HG02642 (cell line): Measurements from ENCODE around the gene SLC66A1.

Experiments used
- ATAC-seq: cut with Tn5 transposase; IDR thresholded peaks from one replicate; pipeline ENCODE4 v1.9.1; 2021; ENCODE audit warnings: mild to moderate bottlenecking; ENCODE audit not compliant: unreplicated experiment, poor library complexity

Gene SLC66A1

DNA sequence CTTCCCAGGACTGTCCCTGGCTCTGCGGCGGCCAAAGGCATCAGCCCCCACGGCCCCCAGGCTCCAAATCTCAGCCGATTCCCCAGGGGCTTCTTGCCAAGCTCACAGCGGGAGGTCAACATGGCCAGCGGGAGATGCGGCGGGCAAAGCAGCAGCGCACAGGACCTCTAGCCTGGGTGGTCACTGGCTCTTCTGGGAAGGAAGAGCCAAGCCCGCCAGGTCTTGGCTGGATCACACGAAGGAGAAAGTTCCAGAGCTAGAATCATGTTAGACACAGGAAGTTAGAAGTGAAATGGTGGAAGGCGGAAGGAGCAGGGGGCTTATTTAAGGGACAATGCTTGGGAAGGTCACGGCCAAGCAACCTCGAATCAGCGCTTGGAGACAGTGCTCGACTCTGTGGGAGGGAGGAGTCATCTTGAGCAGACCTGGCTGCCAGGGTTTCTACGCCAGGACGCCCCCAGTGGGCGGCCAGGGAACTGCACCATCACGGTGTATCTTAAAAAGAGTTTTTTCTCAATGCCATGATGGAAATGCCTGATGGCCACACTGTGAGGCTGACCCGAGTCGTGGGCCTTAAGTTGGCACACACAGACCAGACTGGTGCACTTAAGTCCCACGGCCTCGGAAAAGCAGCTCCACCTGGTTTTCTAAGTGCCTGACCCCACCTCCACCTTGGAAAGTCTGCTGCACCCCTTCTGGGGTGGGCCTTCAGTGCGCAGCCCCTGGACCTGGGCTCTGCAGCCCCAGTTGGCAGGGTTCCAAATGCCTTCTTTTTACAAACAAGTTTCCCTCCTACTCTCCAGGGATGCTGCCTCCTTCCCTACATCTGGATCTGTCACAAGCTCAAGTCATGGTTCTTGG lies 29.3 kb downstream of the SLC66A1 start:
- no peak for ATAC-seq

DNA sequence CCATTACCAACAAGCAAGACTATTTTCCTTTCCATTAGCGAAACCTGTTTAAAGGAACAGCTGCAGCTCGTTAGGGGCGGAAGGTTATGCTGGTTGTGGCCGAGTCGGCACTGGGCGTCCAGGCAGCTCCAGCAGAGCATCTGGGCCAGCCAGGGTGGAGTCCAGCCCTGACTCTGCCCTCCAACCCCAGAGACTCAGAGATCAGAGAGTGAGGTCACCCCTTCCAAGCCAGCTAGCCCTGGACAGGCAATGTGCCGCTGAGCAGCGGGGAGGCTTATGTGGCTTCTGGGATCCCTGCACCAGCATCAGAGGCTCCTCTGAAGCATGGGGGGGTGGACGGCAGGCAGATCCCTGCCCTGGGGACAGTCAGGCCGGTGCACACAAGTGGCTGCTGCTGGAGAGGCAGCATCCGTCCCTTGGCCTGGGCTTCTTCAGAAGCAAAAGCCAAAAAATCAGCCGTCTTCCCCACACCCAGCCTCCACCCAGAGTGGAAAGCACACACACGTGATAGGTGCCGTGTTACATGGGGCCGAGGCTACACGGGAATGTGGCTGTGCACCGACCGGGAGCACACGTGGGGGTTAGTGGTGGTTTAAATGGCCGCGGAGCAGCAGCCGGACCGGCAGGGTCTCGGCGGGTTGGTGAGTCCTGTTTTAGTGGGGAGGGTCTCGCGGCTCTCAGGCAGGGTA lies 30.1 kb downstream of the SLC66A1 start:
- ATAC-seq: no peak

DNA sequence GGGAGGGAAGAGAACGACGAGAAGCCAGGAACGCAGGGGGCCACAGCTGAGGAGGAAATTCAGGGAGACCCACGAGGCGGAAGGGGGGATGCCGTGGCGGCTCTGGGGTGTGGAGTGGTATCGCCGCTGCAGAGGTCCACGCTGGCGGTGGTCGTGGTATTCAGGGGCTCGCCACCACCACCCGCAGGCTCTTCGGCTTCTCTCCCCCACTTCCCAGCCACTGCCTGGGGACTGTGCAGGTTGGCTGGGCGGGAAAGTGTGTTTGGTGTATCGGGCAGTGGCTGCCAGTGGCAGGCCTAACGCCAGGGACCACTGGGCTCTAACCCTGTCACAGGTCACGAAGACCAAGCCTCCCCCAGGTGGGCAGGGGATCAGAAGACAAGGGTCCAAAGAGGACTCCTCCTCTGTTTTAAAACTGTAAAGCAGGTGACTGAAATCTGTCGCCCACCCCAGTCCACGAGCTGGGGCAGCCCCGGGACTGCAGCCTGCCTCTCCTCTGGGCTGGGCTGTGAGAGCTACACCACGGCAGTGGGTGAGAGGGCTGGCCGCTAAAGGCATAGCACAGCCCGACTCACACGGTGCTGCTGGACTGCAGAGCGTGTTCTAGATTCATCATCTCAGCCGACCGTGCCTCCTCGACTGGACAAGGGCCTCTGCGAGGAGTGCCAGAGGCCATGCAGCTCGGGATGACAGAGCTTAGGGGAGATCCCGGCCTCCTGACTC lies 30.9 kb downstream of the SLC66A1 start:
- ATAC-seq: no peak

DNA sequence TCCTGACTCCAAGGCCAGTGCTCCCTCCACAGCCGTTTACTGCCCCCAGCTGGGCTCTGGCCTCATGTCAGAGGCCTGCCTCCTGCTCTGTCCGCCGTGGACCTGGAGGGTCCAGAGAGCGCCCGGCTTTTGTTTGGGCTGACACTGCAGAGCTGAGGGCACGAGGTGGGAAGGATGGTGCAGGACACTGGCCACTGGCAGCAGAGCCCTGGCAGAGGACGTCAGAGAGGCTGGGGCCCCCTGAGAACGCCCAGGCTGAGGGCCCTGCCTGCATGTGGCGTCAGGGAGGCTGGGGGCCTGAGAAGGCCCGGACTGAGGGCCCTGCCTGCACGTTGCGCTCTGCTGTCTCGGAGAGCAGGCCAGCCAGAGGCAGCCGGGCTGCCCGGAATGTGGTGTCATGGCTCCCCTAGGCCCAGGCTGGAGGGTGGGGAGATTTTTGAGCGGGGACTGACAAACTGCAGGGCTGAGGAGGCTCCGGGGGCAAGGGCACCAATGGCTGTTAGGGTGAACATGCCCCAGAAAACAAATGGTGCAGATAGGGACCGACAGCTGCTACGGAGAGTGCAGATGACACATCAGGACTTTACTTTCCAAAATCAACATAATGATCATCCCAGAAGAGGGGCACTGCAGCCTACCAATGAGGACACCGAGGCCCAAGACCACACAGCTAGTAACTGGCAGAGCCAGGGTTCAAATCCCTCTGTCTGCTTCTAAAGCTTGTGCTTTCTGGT lies 31.7 kb downstream of the SLC66A1 start:
- no peak for ATAC-seq

DNA sequence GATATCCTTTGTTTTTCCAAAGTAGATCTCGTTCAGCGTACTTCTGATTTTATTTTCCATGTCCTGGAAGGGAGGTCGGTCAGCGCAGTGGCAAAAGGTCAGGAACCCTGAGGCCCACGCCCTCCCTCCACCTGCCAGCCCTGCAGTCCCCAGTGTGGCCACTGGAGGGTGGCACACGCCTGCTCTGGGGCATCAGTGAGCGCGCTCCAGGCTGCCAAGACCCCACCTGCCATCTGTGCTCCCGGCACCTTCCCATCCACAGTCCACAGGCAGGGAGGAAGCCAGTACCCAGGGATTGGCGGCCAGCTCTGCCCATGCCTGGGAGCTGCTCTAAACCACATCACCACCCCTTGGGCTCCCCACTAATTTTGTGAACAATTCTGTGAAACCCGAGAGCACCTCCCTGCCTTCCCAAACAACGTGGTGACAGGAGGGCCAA lies 32.3 kb downstream of the SLC66A1 start:
- no peak for ATAC-seq

DNA sequence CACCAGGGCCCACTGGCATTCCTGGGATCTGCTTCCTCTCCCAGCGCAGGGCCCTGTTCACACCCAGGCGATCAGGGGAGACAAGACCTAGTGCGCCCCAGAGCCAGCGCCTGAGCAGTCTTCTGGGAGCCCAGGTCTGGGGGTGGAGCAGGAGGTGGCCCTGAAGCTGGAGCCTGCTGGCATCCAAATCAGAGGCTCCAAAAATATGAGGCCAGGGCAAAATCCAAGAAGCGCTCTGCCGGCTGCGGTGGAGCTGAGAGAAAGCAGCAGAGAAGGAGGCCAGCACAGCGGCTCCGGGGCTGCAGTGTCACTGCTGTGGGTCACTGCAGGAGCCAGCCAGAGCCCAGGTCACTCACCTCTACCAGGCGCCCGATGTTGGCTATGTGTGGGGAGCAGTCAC lies 32.7 kb downstream of the SLC66A1 start:
- no peak for ATAC-seq

DNA sequence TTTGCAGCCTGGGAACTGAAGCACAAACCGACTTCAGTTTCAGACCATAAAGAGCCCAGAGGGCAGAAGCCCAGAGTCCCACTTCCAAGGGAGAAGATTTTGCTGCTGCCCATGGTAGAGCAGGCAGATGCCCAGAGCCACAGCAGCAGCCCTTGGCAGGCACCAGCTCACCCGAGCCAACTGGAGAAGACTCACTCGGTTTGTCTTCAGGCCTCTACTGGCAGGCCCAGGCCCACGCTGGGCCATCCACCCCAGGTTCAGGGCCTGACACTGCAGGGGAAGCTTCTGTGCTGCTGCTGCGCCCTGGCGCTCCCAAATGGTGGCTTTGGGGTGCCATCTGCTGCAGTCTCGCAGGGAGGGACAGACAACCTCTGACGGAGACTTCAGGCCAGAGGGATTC lies 33.3 kb downstream of the SLC66A1 start:
- ATAC-seq: no peak

DNA sequence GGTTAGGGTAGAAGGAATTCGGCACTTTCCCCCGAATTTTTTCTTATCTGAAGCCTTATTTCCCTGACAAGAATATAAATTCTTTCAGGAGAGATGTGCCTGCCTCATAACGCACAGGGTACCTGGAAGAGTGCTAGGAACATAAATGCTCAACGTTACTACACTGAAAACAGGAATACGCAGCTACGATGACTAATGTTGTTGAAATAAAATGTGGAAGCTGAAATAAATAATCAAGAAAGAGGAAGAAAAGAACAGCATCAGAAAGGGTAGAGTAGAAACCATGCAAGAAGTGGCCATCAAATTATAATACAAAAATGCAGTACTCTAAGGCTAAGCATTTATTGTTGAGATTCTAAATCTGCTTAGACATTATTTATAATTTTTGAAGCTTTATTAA lies 33.9 kb downstream of the SLC66A1 start:
- ATAC-seq: no peak

DNA sequence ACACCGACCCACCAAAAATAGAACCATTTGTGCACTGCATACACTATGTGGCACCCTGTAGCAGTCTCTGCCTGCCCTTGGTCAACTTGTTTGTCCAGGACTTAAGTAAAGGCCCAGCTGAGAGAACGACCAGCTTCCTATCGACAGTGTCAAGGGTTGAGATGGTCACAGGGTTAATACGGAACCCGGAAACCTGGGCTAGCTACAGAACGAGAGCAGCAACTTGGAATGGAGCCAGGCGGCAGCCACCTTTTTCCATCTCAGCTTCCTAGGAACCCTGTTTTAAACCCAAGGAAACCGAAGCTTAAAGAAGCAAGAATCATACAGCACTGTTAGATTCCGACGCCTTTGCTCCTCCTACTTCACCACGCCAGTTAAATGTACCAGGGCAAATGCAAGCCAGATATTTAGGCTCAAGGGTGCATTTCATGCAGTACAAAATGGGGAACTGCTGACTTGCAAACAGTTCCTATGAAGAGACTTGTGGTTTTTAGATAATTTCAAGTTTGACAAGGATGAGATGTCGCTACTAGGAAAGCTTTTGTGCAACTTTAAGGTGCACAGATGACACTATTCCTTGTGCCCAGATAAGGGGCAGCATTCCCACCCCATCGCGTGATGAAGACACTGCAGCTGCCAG lies 35.5 kb downstream of the SLC66A1 start:
- no peak for ATAC-seq

DNA sequence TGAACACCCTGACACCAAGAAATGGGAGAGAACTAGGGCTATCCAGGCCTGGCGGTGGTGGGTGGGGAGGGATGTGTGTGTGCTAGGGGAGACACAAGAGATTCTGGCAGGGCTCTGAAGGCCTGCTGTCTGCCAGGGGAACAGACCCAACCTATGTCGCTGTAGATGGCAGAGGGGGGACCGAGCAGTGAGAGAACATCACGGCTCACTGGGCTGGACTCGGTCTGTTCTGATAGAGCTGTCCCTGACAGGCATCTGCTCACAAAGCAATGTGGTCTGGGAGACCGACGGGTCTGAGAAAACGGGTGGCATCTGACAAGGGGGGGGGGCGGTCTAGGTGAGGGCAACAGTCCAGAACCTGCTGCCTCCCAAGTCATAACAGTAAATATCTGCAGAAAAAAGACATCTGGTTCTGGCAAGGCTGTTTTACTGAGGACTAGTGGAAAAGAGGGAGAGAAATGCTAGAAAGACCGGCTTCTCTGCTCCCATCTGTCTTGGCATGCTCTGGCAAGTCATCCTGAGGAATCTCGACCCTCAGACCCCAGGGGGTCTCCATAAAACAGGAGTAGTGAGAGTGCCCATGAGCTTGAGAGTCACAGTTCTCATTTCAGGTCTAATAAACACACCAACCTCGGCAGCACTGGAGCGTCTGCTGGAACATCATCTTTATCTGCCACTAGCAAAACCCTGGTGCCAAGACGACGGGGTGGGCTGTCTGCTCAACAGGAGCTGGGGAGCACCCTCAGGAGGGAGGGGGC lies 36.5 kb downstream of the SLC66A1 start:
- ATAC-seq: no peak

DNA sequence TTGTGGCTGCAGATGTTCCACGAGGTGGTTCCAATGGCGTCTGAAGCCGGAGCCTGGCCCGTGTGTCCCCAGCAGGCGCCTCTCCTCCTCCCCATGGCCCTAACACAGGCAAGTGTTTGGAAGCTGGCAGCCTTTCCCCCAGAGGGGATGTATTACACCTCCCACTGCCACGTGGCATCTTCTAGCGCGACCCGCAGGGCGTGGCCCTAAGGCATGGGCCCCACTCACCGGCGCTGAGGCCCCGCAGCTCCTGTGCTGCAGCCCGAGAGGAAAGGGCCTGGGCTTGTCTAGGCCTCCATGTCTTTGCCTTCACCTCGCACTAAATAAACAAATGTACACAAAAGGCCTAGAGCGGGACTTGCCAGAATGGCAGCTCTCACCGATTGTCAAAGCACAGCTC lies 37.9 kb downstream of the SLC66A1 start:
- no peak for ATAC-seq

DNA sequence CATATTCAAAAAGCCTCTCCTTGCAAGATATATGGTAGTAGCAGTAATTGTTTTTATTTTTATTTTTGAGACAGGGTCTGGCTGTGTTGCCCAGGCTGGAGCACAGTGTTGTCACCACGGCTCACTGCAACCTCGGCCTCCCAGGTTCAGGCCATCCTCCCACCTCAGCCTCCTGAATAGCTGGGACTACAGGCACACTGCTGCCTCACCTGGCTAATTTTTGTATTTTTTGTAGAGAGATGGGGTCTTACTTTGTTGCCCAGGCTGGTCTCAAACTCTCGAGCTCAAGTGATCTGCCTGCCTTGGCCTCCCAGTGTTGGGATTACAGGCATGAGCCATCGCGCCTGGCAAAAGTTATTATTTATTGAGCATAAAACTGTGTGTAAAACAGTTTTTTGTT lies 38.4 kb downstream of the SLC66A1 start:
- no peak for ATAC-seq

DNA sequence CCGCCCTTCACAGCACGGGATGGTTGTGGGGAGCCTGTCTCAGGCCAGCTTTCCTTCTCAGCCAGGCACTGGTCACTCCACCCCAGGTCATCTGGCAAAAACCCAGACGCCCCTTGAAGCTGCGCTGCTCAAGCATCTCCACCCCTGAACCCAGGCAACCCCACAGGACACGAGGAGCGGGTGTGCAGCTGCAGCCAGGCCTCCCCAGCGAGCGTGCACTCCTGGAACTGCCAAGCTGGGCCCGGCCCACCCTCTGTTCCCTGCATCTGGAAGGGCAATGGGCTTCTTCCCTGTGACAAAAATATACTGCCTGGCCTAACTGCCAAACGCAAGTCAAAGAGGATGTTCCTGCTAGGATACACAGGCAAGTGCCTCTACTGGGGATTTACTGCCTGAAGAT lies 39.7 kb downstream of the SLC66A1 start:
- ATAC-seq: no peak

DNA sequence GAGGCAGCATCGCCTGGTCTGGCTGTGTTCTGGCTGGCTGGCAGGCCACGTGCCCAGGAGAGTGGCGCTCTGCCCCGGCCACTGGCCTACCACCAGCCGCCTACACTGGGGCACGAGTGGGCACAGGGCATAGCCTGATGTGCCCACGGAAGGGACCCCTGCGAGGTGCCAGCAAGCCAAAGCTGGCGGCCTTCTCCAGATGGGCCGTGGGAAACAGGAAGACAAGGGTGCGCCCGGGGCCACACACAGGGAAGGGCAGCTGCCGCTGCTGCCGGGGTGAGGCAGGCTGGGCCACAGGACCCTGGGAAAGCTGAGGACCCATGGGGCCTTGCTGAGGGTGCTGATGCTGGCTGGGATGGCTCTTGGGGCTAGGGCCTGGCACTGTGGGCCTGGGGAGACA lies 40.7 kb downstream of the SLC66A1 start:
- ATAC-seq: no peak

DNA sequence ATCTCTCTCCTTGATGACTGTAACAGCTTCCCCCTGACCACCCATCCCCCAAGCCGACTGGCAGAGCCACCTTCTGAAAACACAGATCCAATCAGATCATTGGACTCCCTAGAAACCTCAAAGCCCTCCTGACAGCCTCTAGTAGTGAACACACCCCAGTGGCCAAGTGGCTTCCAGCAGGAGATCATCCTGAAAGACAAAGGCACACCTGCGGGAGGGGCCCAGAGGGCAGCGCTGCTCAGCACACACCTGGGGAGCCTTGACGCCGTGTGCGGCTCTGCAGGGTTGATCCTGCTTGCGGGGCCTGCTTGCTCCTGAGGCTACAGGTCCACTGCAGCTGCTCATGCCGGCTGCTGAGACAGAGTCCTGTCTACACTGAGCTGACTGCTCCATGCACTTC lies 41.5 kb downstream of the SLC66A1 start:
- no peak for ATAC-seq

DNA sequence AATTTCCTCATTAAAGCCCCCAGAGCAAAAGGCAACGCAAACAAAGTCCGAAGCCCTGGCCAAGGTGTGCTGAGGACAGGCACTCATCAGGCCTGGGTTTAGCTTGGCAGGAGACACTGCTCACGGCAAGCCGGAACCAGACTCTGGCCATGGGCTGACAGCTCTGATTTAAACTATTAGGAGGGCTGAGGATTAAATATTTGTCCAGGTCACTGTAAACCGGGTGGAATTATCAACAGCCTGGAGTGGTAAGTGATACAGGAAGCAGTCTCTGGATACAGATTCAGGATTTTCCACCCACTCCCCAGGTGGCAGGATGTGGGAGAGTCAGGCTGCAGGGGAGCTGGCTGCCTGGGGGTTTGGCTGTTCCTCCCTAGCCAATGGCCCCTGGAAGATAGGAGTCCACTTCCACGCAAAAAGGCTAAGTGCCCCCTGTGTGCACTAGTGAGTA lies 42.4 kb downstream of the SLC66A1 start:
- ATAC-seq: no peak

DNA sequence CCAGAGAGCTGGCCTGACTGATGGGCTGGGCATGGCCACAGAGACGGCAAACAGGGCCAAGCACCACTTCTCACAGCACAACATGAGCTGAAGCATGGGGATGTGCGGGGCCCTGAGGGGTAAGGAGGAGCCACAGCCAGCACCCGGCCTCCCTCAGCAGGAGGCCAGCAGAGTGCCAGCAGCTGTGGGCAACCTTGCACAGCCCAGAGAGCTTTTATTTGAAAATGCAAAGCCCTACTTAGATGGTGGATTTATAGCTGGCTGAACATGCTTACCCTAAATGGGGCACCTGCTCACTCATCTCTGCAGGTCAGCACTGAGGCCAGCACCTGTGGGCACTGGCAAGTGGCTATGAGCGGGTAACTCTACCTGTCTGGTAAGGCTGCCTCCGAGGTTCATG lies 44.1 kb downstream of the SLC66A1 start:
- no peak for ATAC-seq

DNA sequence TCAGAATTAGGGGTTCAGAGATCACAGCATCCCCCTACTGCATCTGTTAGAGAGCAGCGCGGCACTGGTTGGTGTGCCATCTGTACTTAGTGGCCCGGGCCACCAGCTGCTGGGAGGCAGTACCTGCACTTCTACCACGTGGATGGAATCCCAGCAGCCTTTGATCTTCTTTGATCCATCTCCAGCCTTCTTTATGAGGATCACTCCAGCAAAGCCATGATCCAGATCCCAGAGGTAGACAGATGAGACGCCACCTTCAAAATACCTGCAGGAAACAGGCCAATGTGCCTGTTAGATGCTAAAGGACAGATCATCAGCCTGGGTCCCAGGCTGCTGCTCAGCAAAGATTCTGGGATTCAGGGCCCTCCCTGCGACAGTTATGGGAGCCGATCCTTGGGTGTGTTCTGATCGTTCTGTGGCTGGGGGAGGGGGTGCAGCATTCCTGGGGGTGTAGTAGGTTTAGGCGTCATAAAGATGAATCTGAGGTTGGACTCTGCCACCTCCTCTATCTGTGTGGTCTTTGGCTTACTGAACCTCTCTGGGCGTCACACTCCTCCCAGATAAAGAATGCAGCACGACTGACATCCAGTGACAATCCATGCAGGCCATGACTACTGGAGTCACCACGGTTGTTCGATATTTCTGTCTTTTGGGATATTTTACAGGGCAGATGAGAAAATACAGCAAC lies 45.3 kb downstream of the SLC66A1 start:
- no peak for ATAC-seq

DNA sequence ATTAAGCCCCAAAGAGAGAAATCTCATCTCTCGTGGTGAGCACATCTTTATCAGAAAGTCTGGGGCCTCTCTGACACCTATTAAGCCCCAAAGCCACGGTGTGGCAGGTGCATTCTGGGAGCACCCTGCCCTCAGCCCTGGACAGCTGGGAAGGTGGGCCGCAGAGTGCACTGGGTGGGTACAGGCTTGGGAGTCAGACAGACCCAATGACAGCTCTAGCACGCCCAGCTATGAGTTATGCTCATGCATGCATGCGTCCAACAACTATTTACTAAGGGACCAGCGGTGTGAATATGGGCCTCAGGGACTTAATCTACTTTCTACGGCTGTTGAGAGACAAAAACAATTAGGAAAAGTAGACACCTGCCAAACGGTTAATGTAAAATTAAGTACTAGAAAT lies 46.6 kb downstream of the SLC66A1 start:
- no peak for ATAC-seq
